ENCODE measurements around the gene EFCAB9.
"Not testable (repeated sequence)": the region's sequence is repeated elsewhere in the genome, so short reads cannot be mapped to it uniquely, and the experiment has no call there.

Gene EFCAB9

DNA sequence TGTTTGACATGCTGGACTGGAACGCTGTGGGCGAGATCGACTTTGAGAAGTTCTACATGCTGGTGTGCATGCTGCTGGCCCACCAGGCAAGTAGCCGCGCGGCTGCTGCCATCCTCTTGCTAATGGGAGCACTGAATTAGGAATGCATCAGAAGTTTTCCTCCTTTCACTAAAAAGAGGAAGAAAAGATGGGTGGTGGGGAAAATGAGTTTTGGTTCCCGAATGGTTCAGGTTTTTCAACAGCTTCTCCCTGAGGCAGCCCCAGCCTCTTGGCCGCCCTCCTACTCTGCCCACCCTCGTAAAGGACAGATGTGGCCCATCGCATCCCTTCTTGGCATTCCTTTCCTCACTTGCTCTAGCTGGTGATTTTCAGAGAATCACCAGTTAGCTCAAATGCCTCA lies 5.5 kb downstream of the EFCAB9 start:
- Mint-ChIP-seq H3K9me3 (no peaks in the 10 kb centered on the region), H3K4me1 (no peaks in the 10 kb centered on the region), H3K27me3 (ENCODE audit: low read depth, poor library complexity) (peaks cover 1% of the 10 kb centered on the region), H3K4me3 (no peak overlapping the region), H3K27ac (no peak overlapping the region), H3K36me3 (ENCODE audit: low read depth) (no peaks in the 10 kb centered on the region)
- no peak for DNase-seq
- TF ChIP-seq, protein P1, sequence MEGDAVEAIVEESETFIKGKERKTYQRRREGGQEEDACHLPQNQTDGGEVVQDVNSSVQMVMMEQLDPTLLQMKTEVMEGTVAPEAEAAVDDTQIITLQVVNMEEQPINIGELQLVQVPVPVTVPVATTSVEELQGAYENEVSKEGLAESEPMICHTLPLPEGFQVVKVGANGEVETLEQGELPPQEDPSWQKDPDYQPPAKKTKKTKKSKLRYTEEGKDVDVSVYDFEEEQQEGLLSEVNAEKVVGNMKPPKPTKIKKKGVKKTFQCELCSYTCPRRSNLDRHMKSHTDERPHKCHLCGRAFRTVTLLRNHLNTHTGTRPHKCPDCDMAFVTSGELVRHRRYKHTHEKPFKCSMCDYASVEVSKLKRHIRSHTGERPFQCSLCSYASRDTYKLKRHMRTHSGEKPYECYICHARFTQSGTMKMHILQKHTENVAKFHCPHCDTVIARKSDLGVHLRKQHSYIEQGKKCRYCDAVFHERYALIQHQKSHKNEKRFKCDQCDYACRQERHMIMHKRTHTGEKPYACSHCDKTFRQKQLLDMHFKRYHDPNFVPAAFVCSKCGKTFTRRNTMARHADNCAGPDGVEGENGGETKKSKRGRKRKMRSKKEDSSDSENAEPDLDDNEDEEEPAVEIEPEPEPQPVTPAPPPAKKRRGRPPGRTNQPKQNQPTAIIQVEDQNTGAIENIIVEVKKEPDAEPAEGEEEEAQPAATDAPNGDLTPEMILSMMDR (IDR thresholded peaks at IDR 0.05) = no peak

DNA sequence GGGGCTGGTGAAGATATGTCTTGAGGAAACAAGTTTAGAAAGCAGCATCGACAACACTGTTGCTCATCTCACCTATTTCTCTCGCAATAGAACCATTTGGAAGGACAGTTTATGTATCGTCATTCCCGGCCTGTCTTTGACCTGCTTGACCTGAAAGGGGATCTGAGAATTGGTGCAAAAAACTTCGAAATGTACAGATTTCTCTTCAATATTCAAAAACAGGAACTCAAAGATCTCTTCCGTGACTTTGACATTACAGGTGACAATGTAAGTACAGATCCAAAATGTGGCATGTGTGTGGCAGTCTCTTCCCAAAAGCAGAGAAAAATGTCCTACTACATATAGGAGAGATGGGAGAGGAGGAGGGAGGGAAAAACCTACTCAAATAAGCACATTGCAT lies 6.5 kb downstream of the EFCAB9 start:
- no peak overlapping the region for H3K4me3 Mint-ChIP-seq
- no peaks in the 10 kb centered on the region for H3K27me3 Mint-ChIP-seq (ENCODE audit: low read depth, poor library complexity)
- no peak overlapping the region for H3K27ac Mint-ChIP-seq
- DNase-seq = no peak
- TF ChIP-seq, protein P1 (IDR thresholded peaks at IDR 0.05) = no peak
- H3K9me3 Mint-ChIP-seq = no peaks in the 10 kb centered on the region
- H3K4me1 Mint-ChIP-seq = no peaks in the 10 kb centered on the region
- H3K36me3 Mint-ChIP-seq (ENCODE audit: low read depth) = no peaks in the 10 kb centered on the region

DNA sequence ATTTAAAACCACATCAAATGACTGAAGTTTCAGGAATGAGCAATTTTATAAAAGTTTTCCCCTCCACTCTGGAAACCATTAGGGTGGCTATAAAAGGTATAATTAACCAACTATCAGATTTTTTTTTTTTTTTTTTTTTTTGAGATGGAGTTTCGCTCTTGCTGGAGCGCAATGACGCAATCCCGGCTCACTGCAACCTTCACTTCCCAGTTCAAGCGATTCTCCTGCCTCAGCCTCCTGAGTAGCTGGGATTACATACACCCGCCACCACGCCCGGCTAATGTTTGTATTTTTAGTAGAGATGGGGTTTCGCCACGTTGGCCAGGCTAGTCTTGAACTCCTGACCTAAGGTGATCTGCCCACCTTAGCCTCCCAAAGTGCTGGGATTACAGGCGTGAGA lies 12.0 kb downstream of the EFCAB9 start:
- not testable (repeated sequence) for H3K4me3 Mint-ChIP-seq; H3K27me3 Mint-ChIP-seq (ENCODE audit: low read depth, poor library complexity); DNase-seq; H3K27ac Mint-ChIP-seq; H3K4me1 Mint-ChIP-seq; H3K9me3 Mint-ChIP-seq
- peaks cover 42% of the 10 kb centered on the region for H3K36me3 Mint-ChIP-seq (ENCODE audit: low read depth)

DNA sequence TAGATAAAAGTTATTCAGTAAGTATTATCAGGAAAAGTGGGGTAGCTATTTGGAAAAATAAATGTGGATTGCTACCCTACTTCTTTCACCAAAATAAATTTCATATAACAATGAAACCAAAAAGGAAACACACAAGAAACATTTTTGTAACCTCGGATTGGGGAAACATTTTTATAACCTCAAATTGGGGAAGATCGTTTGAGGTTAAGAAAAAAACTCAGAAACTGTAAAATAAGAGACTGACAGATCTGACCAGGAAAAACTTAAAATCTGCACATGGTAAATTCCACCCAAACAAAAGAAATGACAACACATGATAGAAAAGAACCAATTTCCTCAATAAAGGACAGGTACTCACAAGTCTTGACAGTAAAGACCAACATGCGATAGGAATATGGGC lies 13.5 kb downstream of the EFCAB9 start:
- TF ChIP-seq, protein P1 (IDR thresholded peaks at IDR 0.05) = no peak
- no peak for DNase-seq
- Mint-ChIP-seq H3K4me3 (no peak overlapping the region), H3K27ac (no peak overlapping the region), H3K9me3 (no peaks in the 10 kb centered on the region), H3K36me3 (ENCODE audit: low read depth) (peaks cover 57% of the 10 kb centered on the region), H3K27me3 (ENCODE audit: low read depth, poor library complexity) (no peaks in the 10 kb centered on the region), H3K4me1 (no peaks in the 10 kb centered on the region)

DNA sequence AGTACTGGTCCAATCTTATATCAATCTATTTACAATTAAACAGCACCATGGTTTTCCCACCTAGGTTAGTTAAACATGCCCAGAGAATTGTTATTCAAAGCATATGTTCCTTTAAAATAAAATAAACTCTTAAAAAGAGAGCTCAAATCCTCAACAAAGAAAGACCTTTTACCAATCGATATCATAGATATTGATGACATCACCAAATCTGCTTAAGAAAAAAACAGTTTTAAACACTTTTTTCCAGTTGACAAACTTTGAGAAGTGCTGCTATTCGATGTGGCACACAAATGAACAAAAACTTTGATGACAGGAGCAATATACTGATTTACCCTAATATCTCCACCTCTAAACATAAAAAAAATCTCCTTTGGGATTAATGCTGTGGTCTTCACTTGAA lies 15.7 kb downstream of the EFCAB9 start:
- no peak overlapping the region for H3K4me3 Mint-ChIP-seq
- DNase-seq = no peak
- H3K27ac Mint-ChIP-seq = no peak overlapping the region
- H3K36me3 Mint-ChIP-seq (ENCODE audit: low read depth) = peaks cover 76% of the 10 kb centered on the region
- TF ChIP-seq, protein P1 (IDR thresholded peaks at IDR 0.05) = no peak
- H3K9me3 Mint-ChIP-seq = peaks cover 3% of the 10 kb centered on the region
- no peaks in the 10 kb centered on the region for H3K27me3 Mint-ChIP-seq (ENCODE audit: low read depth, poor library complexity)
- H3K4me1 Mint-ChIP-seq = no peaks in the 10 kb centered on the region

DNA sequence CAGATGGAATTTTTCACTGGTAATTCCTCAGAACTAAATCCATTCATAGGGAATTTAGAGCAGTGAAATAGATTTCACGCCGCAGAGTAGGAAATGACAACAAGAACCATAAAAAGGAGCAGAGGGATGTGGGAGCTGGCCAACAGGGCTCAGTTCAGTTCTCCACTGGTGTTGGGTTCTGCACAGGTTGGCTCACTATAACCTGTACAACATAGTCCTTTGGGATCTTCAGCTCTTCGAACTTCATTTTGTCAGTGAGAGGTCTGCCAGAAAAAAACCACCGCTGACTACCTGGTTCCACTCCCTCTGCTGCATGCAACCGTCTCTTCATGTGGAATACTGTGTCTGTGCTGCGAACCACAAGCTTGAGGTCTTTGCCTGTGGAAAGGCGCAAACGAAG lies 17.7 kb downstream of the EFCAB9 start:
- H3K36me3 Mint-ChIP-seq (ENCODE audit: low read depth) = peaks cover 91% of the 10 kb centered on the region
- H3K9me3 Mint-ChIP-seq = peaks cover 8% of the 10 kb centered on the region
- no peaks in the 10 kb centered on the region for H3K4me1 Mint-ChIP-seq
- H3K27me3 Mint-ChIP-seq (ENCODE audit: low read depth, poor library complexity) = no peaks in the 10 kb centered on the region
- H3K27ac Mint-ChIP-seq = peak overlapping the region; percentile 67
- no peak for DNase-seq
- TF ChIP-seq, protein P1 (IDR thresholded peaks at IDR 0.05) = no peak
- no peak overlapping the region for H3K4me3 Mint-ChIP-seq

Data from nephron progenitor cell (in vitro differentiated cells).